Activated CD8-positive, alpha-beta memory T cell treated with anti-CD3 and anti-CD28 coated beads, Interleukin-2, amount 10 ng/mL, durations not matched to agents 7 days and 5 days (primary cell): Measurements from ENCODE around the gene PHOSPHO1. TPM values are rescaled to one million over a fixed set of nuclear protein-coding genes. Genes with fewer than 3 reads are reported as not detected.
A peak's percentile ranks its signal among the peaks of the same experiment; 100 is the strongest.

Source experiments
- ATAC-seq: fragments of 150-1000 bp; cut with Tn5 transposase; one replicate; pipeline ENCODE4 v1.10.0; 2021; ENCODE audit warnings: moderate library complexity
- CTCF ChIA-PET: fragments of 350-600 bp; sonication (Branson Sonifier 250); formaldehyde crosslinking; loops from one replicate; lab custom pipeline; 2021; ENCODE audit warnings: antibody characterized with exemption; lab: Charles Lee
- DNase-seq: peaks from one replicate; pipeline ENCODE4 v3.0.0-alpha.2; 2020
- H3K27ac Mint-ChIP-seq: one replicate; pipeline ENCODE4 v1.8.0; 2021; ENCODE audit warnings: mild to moderate bottlenecking, mixed read lengths
- H3K27me3 Mint-ChIP-seq: one replicate; pipeline ENCODE4 v1.8.0; 2021; ENCODE audit warnings: mixed read lengths
- H3K36me3 Mint-ChIP-seq: one replicate; pipeline ENCODE4 v1.8.0; 2021; ENCODE audit warnings: mild to moderate bottlenecking, mixed read lengths
- H3K4me1 Mint-ChIP-seq: one replicate; pipeline ENCODE4 v1.8.0; 2021; ENCODE audit warnings: mixed read lengths
- H3K4me3 Mint-ChIP-seq: one replicate; pipeline ENCODE4 v1.8.0; 2021; ENCODE audit warnings: mild to moderate bottlenecking, moderate library complexity, mixed read lengths
- H3K9me3 Mint-ChIP-seq: one replicate; pipeline ENCODE4 v1.8.0; 2022; ENCODE audit warnings: low read depth, mixed read lengths
- total RNA-seq, 2 experiments: library from RNA; stranded (reverse); gene quantifications; one replicate each; pipeline ENCODE4 v1.2.3, GENCODE V29; 2021

Gene PHOSPHO1
- total RNA-seq, 2 experiments from 2014 or later, result not detected

GRCh38 chr17:49210158-49211029 is 20.2 kb downstream of the PHOSPHO1 start, which contains the start of the genes ABI3 and GNGT2:
ABI3 (plus strand) TSS chr17:49210707; CDS start chr17:49210725, 18 bp downstream.
GNGT2 (minus strand) TSS chr17:49210574; CDS start chr17:49207422, 3,152 bp downstream.
- H3K27me3 Mint-ChIP-seq, result no peaks in the 10 kb centered on the region
- CTCF ChIA-PET, result interaction anchor here (1.8 to 5.6 kb wide), 8 partner anchors 10 to 346 kb away, joined by 4 to 46 read pairs (median 16); no protein-coding TSS in a partner anchor
- DNase-seq (peak; percentile 87), ATAC-seq (peak; percentile 87)
- no peaks in the 10 kb centered on the region for H3K9me3 Mint-ChIP-seq
- peak within 1 kb of the TSS; percentile 98 for H3K4me3 Mint-ChIP-seq
- peaks cover 54% of the 10 kb centered on the region for H3K4me1 Mint-ChIP-seq
- H3K27ac Mint-ChIP-seq, result peak within 1 kb of the TSS; percentile 85
- H3K36me3 Mint-ChIP-seq, result peaks cover 56% of the 10 kb centered on the region

- CTCF ChIA-PET, result interaction anchor here (1.2 to 5.6 kb wide), 10 partner anchors 10 to 347 kb away, joined by 4 to 46 read pairs (median 14); no protein-coding TSS in a partner anchor
- peak overlapping the region; percentile 98 for H3K4me3 Mint-ChIP-seq
- H3K27ac Mint-ChIP-seq, result peak overlapping the region; percentile 85
- no peaks in the 10 kb centered on the region for H3K27me3 Mint-ChIP-seq
- H3K4me1 Mint-ChIP-seq, result peaks cover 45% of the 10 kb centered on the region
- ATAC-seq (peak; percentile 35), DNase-seq (peak; percentile 65)
- H3K9me3 Mint-ChIP-seq, result no peaks in the 10 kb centered on the region
- peaks cover 54% of the 10 kb centered on the region for H3K36me3 Mint-ChIP-seq
Observed at GRCh38 chr17:49209061-49209571, 21.5 kb downstream of the PHOSPHO1 start.

DNA sequence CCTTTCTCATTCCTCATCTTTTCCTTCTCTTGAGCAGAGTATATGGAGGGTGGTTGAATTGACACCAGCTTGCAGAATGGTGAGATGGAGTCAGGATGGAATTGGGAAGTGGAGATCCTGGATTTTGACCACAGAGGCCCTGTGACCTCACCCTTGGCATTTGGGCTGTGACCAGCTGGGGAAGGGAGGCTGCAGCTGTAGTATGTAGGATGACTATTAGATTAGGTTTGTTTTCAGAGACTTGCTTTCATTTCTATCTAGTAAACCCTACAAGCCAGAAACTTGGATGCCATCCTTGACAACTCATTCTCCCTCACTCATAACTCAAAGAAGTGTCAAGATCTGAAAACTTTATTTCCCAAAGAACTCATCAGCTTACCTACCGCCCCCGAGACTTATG is 26.1 kb downstream of the PHOSPHO1 start:
- H3K9me3 Mint-ChIP-seq, result no peaks in the 10 kb centered on the region
- peaks cover 39% of the 10 kb centered on the region for H3K36me3 Mint-ChIP-seq
- H3K4me1 Mint-ChIP-seq, result peaks cover 21% of the 10 kb centered on the region
- ATAC-seq, result no peak
- CTCF ChIA-PET, result interaction anchor here (0.5 to 1.5 kb wide), 3 partner anchors 11 to 51 kb away, joined by 3 to 5 read pairs (median 3); no protein-coding TSS in a partner anchor
- no peak for DNase-seq
- H3K27me3 Mint-ChIP-seq, result no peaks in the 10 kb centered on the region
- H3K27ac Mint-ChIP-seq, result no peak overlapping the region
- no peak overlapping the region for H3K4me3 Mint-ChIP-seq

DNA sequence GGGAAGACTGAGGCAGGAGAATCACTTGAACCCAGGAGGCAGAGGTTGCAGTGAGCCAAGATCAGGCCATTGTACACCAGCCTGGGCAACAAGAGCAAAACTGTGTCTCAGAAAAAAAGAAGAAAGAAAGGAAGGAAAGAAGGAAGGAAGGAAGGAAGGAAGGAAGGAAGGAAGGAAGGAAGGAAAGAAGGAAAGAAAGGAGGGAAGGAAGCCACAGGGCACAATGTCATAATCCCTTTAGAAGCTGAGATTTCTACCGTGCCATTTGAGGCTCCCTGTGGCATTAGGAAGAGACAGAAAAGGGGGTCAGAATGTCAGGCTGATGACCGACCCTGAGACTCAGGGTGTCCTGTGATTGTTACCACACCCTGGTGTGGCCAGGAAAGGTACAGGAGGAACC is 26.8 kb downstream of the PHOSPHO1 start:
- Mint-ChIP-seq H3K4me3 (no peak overlapping the region), H3K27me3 (no peaks in the 10 kb centered on the region), H3K4me1 (peaks cover 14% of the 10 kb centered on the region), H3K36me3 (peaks cover 39% of the 10 kb centered on the region), H3K27ac (no peak overlapping the region), H3K9me3 (no peaks in the 10 kb centered on the region)
- ATAC-seq, result no peak
- CTCF ChIA-PET, result interaction anchor here (1.2 to 1.5 kb wide), 2 partner anchors 12 to 20 kb away, joined by 3 to 5 read pairs; no protein-coding TSS in a partner anchor
- no peak for DNase-seq

GRCh38 chr17:49201481-49201927 is 29.1 kb downstream of the PHOSPHO1 start:
- Mint-ChIP-seq H3K27me3 (no peaks in the 10 kb centered on the region), H3K4me3 (no peak overlapping the region), H3K9me3 (no peaks in the 10 kb centered on the region), H3K36me3 (peaks cover 29% of the 10 kb centered on the region), H3K27ac (no peak overlapping the region), H3K4me1 (peaks cover 9% of the 10 kb centered on the region)
- ATAC-seq (no peak), DNase-seq (no peak)
- CTCF ChIA-PET, result interaction anchor here (13.9 kb wide), 1 partner anchor 27 kb away, joined by 132 read pairs; the partner anchor contains the start of gene PHOSPHO1

DNA sequence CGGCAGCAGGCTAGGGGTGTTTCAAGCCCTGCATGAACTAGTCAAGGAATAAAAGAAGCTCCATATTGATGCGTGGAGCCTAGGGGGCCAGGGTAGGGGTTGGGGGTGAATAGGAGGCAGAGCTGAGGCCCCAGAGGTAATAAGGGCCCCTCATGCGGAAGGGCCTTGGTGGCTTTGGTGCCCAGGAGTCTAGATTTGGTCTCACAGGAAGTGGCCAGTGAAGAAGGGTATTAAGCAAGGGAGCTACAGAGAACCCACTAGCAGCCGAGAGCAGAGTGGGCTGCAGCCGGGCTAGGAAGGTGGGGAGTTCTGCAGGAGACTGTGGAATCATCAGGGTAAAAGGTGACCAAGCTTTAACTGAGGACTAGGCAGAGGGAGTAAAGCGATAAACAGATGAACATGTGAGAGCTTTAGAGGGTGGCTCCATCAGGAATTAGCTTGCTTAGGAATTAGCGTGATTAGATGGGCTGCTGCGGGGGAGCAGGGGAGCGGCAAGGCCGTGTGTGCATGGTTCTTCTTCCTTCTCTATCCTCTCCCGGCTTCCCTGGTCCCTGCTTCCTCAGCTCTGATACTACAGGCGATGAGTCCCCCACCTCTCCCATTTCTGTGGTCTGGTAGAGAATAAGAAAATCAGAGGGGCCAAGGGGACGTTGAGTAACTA is 30.0 kb downstream of the PHOSPHO1 start:
- no peak for ATAC-seq
- no peaks in the 10 kb centered on the region for H3K27me3 Mint-ChIP-seq
- H3K4me3 Mint-ChIP-seq, result no peak overlapping the region

GRCh38 chr17:49198211-49198610 is 32.4 kb downstream of the PHOSPHO1 start:
- no peaks in the 10 kb centered on the region for H3K27me3 Mint-ChIP-seq
- ATAC-seq (no peak), DNase-seq (no peak)
- H3K4me1 Mint-ChIP-seq, result peaks cover 40% of the 10 kb centered on the region
- H3K36me3 Mint-ChIP-seq, result peaks cover 13% of the 10 kb centered on the region
- H3K27ac Mint-ChIP-seq, result no peak overlapping the region
- H3K9me3 Mint-ChIP-seq, result no peaks in the 10 kb centered on the region
- CTCF ChIA-PET, result interaction anchor here (0.8 to 13.9 kb wide), 6 partner anchors 10 to 30 kb away, joined by 3 to 132 read pairs (median 3); partner anchors contain the start of genes ABI3, GNGT2 and PHOSPHO1
- H3K4me3 Mint-ChIP-seq, result no peak overlapping the region

More for the DNA sequence above, 30.0 kb downstream of the PHOSPHO1 start:
- Mint-ChIP-seq H3K4me1 (peaks cover 19% of the 10 kb centered on the region), H3K27ac (no peak overlapping the region), H3K9me3 (no peaks in the 10 kb centered on the region), H3K36me3 (peaks cover 21% of the 10 kb centered on the region)
- no peak for DNase-seq
- CTCF ChIA-PET, result interaction anchor here (0.7 to 13.9 kb wide), 6 partner anchors 14 to 282 kb away, joined by 3 to 132 read pairs (median 4); partner anchors contain the start of gene PHOSPHO1

DNA sequence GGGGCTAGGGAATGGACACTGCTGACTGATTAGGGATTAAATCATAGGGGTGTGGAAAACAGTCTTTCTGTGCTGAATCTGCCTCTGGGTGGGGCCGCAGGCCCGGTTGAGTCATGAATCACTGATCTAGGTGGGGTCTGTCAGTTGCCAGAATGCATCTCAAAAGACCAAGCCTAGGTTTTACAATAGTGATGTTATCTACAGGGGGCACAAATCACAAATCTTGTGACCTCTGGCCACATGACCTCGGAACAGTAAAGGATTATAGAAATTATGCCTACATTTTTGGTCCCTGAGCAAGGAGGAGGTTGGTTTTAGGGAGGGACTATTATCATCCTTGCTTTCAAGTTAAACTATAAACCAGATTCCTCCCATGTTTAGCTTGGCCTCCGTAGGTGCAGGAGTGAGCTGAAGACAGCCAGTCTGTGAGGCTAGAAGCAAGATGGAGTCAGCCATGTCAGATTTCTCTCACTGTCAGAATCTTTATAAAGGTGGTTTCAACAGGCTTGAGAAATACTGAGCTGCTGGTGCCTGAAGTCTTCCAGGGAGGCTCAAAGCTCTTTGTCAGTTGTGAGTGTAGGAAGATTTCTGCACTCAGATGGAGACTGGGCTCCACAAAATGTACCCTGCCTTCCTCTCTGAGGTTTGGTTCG is 33.1 kb downstream of the PHOSPHO1 start:
- DNase-seq (no peak), ATAC-seq (no peak)
- H3K27ac Mint-ChIP-seq, result no peak overlapping the region
- CTCF ChIA-PET, result interaction anchor here (0.7 to 13.9 kb wide), 6 partner anchors 11 to 31 kb away, joined by 3 to 132 read pairs (median 3); partner anchors contain the start of genes ABI3, GNGT2 and PHOSPHO1
- H3K36me3 Mint-ChIP-seq, result peaks cover 8% of the 10 kb centered on the region
- no peak overlapping the region for H3K4me3 Mint-ChIP-seq
- H3K9me3 Mint-ChIP-seq, result no peaks in the 10 kb centered on the region
- H3K4me1 Mint-ChIP-seq, result peaks cover 41% of the 10 kb centered on the region
- H3K27me3 Mint-ChIP-seq, result no peaks in the 10 kb centered on the region

DNA sequence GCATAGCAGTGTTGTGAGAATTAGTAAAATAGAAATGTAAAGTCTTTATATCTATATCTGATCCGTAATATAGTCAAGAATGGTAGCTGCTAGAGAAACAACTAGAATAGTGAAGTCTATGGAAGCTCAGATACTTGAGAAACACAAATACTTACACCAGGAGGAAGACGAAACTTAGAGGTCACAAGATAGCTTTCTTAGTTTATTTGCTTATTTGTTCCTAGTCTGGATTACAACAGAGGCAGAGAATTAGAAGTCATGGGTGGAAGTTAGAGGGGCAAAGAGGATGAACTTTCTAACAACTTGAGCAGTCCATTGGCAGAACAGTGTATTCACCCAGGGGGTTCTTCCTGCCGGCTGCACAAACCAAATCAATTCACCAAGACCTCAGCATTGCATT is 34.1 kb downstream of the PHOSPHO1 start:
- no peaks in the 10 kb centered on the region for H3K27me3 Mint-ChIP-seq
- H3K4me1 Mint-ChIP-seq, result peaks cover 46% of the 10 kb centered on the region
- no peak overlapping the region for H3K4me3 Mint-ChIP-seq
- no peak for ATAC-seq
- CTCF ChIA-PET, result interaction anchor here (1.6 to 13.9 kb wide), 2 partner anchors 14 to 32 kb away, joined by 5 to 132 read pairs; partner anchors contain the start of genes ABI3, GNGT2 and PHOSPHO1
- no peaks in the 10 kb centered on the region for H3K36me3 Mint-ChIP-seq
- H3K9me3 Mint-ChIP-seq, result no peaks in the 10 kb centered on the region
- DNase-seq, result no peak
- peak overlapping the region; percentile 2 for H3K27ac Mint-ChIP-seq

GRCh38 chr17:49195751-49196150 is 34.8 kb downstream of the PHOSPHO1 start:
- H3K36me3 Mint-ChIP-seq, result no peaks in the 10 kb centered on the region
- no peaks in the 10 kb centered on the region for H3K27me3 Mint-ChIP-seq
- peaks cover 50% of the 10 kb centered on the region for H3K4me1 Mint-ChIP-seq
- H3K27ac Mint-ChIP-seq, result peak overlapping the region; percentile 83
- ATAC-seq (no peak), DNase-seq (no peak)
- no peaks in the 10 kb centered on the region for H3K9me3 Mint-ChIP-seq
- CTCF ChIA-PET, result interaction anchor here (1.6 to 13.9 kb wide), 3 partner anchors 14 to 32 kb away, joined by 5 to 132 read pairs (median 56); partner anchors contain the start of genes ABI3, GNGT2 and PHOSPHO1
- H3K4me3 Mint-ChIP-seq, result peak overlapping the region; percentile 48

DNA sequence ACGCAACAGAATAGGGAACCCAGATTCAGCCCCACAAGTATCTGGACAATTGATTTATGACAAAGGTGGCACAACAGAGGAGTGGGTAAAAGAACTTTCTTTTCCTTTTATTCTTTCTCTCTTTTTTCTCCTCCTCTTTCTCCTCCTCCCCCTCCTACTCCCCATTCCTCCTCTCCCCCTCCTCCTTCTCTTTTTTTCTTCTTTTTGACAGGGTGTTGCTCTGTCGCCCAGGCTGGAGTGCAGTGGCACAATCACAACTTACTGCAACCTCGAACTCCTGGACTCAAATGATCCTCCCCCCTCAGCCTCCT is 36.3 kb downstream of the PHOSPHO1 start:
- ATAC-seq (no peak), DNase-seq (no peak)
- Mint-ChIP-seq H3K4me3 (peak overlapping the region; percentile 88), H3K27ac (no peak overlapping the region), H3K36me3 (no peaks in the 10 kb centered on the region), H3K27me3 (no peaks in the 10 kb centered on the region), H3K4me1 (peaks cover 57% of the 10 kb centered on the region), H3K9me3 (no peaks in the 10 kb centered on the region)
- CTCF ChIA-PET, result interaction anchor here (1.4 to 13.9 kb wide), 5 partner anchors 13 to 34 kb away, joined by 6 to 132 read pairs (median 32); partner anchors contain the start of gene PHOSPHO1
